ENCODE data around the gene SLC31A1. TPM values are rescaled to one million over a fixed set of nuclear protein-coding genes. Genes with fewer than 3 reads are reported as not detected.

Gene SLC31A1
- total RNA-seq, 5 donors from 2014 or later (not counting 1 experiment from before 2014, with no cell fraction given), result 2.7 to 7.1 (median 4.2) TPM

- no peak overlapping the region for H3K4me3 ChIP-seq (ENCODE audit: control insufficient read depth in 1 of 2, extremely low read depth in 1 of 2, low read length in 1 of 2)
- H3K27me3 ChIP-seq (replicated peaks in 1 of 2; ENCODE audit: control insufficient read depth in 2 of 2, extremely low read depth in 1 of 2, insufficient read depth in 2 of 2, low read length in 1 of 2), result no peaks in the 10 kb centered on the region
- H3K27ac ChIP-seq (ENCODE audit: low read length), result no peak overlapping the region
- peaks cover 4 to 10% of the 10 kb centered on the region in 2 experiments for H3K4me1 ChIP-seq (ENCODE audit: control insufficient read depth in 1 of 2, extremely low read depth in 1 of 2, insufficient read depth in 2 of 2, low read length in 2 of 2)
- 83% methylated on average over 2 of the region's 4 CpGs for WGBS (ENCODE audit: insufficient coverage)
- no peaks in the 10 kb centered on the region for H3K9me3 ChIP-seq
- no peaks in the 10 kb centered on the region for H3K9me3 Mint-ChIP-seq
- H3K4me1 Mint-ChIP-seq, result peaks cover 14 to 19% (median 18%) of the 10 kb centered on the region in 3 donors
- no peak overlapping the region for H3K4me3 Mint-ChIP-seq
- no peak for DNase-seq
- H3K36me3 ChIP-seq (ENCODE audit: control insufficient read depth in 2 of 2, extremely low read depth in 1 of 2, insufficient read depth in 1 of 2, low read length in 1 of 2), result no peaks in the 10 kb centered on the region
- ATAC-seq (replicated peaks in 1 of 4), result no peak
- POLR2A ChIA-PET, result interaction anchor here in 1 of 2 donors (0.7 kb wide), 1 partner anchor 345 kb away, joined by 3 read pairs; no protein-coding TSS in a partner anchor
- H3K27ac Mint-ChIP-seq, result no peak overlapping the region
- no peaks in the 10 kb centered on the region for H3K36me3 Mint-ChIP-seq
- CTCF ChIA-PET, result no interaction called here
- H3K27me3 Mint-ChIP-seq, result no peaks in the 10 kb centered on the region
Observed at GRCh38 chr9:113237026-113237425, 15.7 kb downstream of the SLC31A1 start.

GRCh38 chr9:113238202-113238858 is 17.0 kb downstream of the SLC31A1 start:
- H3K9me3 ChIP-seq, result no peaks in the 10 kb centered on the region
- H3K4me1 Mint-ChIP-seq, result peaks cover 5 to 7% (median 6%) of the 10 kb centered on the region in 3 donors
- ChIA-PET CTCF (no interaction called here), POLR2A (no interaction called here)
- H3K4me3 ChIP-seq (ENCODE audit: control insufficient read depth in 1 of 2, extremely low read depth in 1 of 2, low read length in 1 of 2), result no peak overlapping the region
- no peaks in the 10 kb centered on the region for H3K27me3 Mint-ChIP-seq
- no peaks in the 10 kb centered on the region for H3K27me3 ChIP-seq (replicated peaks in 1 of 2; ENCODE audit: control insufficient read depth in 2 of 2, extremely low read depth in 1 of 2, insufficient read depth in 2 of 2, low read length in 1 of 2)
- no peak for ATAC-seq (replicated peaks in 1 of 4)
- H3K4me3 Mint-ChIP-seq, result no peak overlapping the region
- H3K36me3 Mint-ChIP-seq, result no peaks in the 10 kb centered on the region
- WGBS (ENCODE audit: insufficient coverage), result 86% methylated on average over 4 of the region's 10 CpGs
- peaks cover 0 to 2% of the 10 kb centered on the region in 2 experiments for H3K4me1 ChIP-seq (ENCODE audit: control insufficient read depth in 1 of 2, extremely low read depth in 1 of 2, insufficient read depth in 2 of 2, low read length in 2 of 2)
- no peak for DNase-seq
- H3K9me3 Mint-ChIP-seq, result no peaks in the 10 kb centered on the region
- no peak overlapping the region for H3K27ac ChIP-seq (ENCODE audit: low read length)
- H3K27ac Mint-ChIP-seq, result no peak overlapping the region
- H3K36me3 ChIP-seq (ENCODE audit: control insufficient read depth in 2 of 2, extremely low read depth in 1 of 2, insufficient read depth in 1 of 2, low read length in 1 of 2), result no peaks in the 10 kb centered on the region

DNA sequence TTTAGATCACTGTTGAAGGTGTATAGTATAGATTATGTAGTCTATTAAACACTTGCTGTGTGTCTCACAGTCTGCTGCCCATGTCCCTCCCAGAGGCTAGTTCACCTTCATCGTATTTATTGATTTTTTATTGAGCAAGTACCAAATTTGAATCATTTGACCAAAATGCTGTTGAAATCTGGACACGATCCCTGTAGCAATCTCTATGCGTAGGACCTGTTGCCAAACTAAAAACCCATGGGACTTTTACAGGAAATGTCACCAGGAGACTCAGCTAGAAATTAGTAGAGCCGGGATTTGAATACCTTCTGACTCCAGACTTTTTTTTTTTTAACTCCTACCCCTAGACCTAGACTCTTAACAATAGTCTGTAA is 17.5 kb downstream of the SLC31A1 start:
- H3K9me3 Mint-ChIP-seq, result no peaks in the 10 kb centered on the region
- H3K27me3 ChIP-seq (replicated peaks in 1 of 2; ENCODE audit: control insufficient read depth in 2 of 2, extremely low read depth in 1 of 2, insufficient read depth in 2 of 2, low read length in 1 of 2), result no peaks in the 10 kb centered on the region
- ChIA-PET CTCF (no interaction called here), POLR2A (interaction anchor here in 1 of 2 donors (0.7 kb wide), 2 partner anchors 14 to 119 kb away, joined by 3 to 5 read pairs; no protein-coding TSS in a partner anchor)
- no peak overlapping the region for H3K27ac Mint-ChIP-seq
- no peak overlapping the region for H3K4me3 Mint-ChIP-seq
- 93% methylated on average over 2 of the region's 4 CpGs for WGBS (ENCODE audit: insufficient coverage)
- H3K4me3 ChIP-seq (ENCODE audit: control insufficient read depth in 1 of 2, extremely low read depth in 1 of 2, low read length in 1 of 2), result no peak overlapping the region
- H3K9me3 ChIP-seq, result no peaks in the 10 kb centered on the region
- no peaks in the 10 kb centered on the region for H3K4me1 ChIP-seq (ENCODE audit: control insufficient read depth in 1 of 2, extremely low read depth in 1 of 2, insufficient read depth in 2 of 2, low read length in 2 of 2)
- H3K36me3 Mint-ChIP-seq, result no peaks in the 10 kb centered on the region
- H3K4me1 Mint-ChIP-seq, result peaks cover 0 to 2% (median 1%) of the 10 kb centered on the region in 3 donors
- H3K27ac ChIP-seq (ENCODE audit: low read length), result no peak overlapping the region
- ATAC-seq (replicated peaks in 1 of 4) (no peak), DNase-seq (no peak)
- H3K27me3 Mint-ChIP-seq, result no peaks in the 10 kb centered on the region
- H3K36me3 ChIP-seq (ENCODE audit: control insufficient read depth in 2 of 2, extremely low read depth in 1 of 2, insufficient read depth in 1 of 2, low read length in 1 of 2), result no peaks in the 10 kb centered on the region

DNA sequence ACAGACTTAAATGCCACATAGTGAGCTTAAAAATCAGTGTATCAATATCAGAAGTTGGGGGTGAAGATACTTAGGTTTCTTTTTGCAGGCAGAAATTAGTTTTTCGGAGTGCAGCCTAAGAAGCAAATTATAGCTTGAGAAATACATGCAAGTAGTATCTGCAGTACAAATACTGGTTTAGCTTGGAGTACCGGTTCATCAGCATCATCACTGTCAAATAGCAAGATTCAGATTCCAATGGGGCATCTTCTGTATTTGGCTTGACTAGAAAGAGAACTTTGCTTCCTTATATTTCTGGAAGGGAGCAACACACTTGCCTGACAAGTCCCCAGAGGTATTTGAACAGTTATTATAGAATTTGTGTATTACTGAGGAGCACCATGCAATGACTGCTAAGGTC is 19.8 kb downstream of the SLC31A1 start:
- Histone ChIP-seq H3K9me3 (no peaks in the 10 kb centered on the region), H3K4me1 (ENCODE audit: control insufficient read depth in 1 of 2, extremely low read depth in 1 of 2, insufficient read depth in 2 of 2, low read length in 2 of 2) (no peaks in the 10 kb centered on the region), H3K27ac (ENCODE audit: low read length) (no peak overlapping the region), H3K36me3 (ENCODE audit: control insufficient read depth in 2 of 2, extremely low read depth in 1 of 2, insufficient read depth in 1 of 2, low read length in 1 of 2) (no peaks in the 10 kb centered on the region), H3K4me3 (ENCODE audit: control insufficient read depth in 1 of 2, extremely low read depth in 1 of 2, low read length in 1 of 2) (no peak overlapping the region), H3K27me3 (replicated peaks in 1 of 2; ENCODE audit: control insufficient read depth in 2 of 2, extremely low read depth in 1 of 2, insufficient read depth in 2 of 2, low read length in 1 of 2) (no peaks in the 10 kb centered on the region)
- H3K36me3 Mint-ChIP-seq, result no peaks in the 10 kb centered on the region
- WGBS (ENCODE audit: insufficient coverage), result no CpG with 5 or more reads among the region's 2 CpGs
- ChIA-PET POLR2A (no interaction called here), CTCF (no interaction called here)
- no peaks in the 10 kb centered on the region for H3K9me3 Mint-ChIP-seq
- no peaks in the 10 kb centered on the region for H3K4me1 Mint-ChIP-seq
- ATAC-seq (replicated peaks in 1 of 4), result no peak
- H3K27ac Mint-ChIP-seq, result no peak overlapping the region
- H3K4me3 Mint-ChIP-seq, result no peak overlapping the region
- DNase-seq, result no peak
- H3K27me3 Mint-ChIP-seq, result no peaks in the 10 kb centered on the region

DNA sequence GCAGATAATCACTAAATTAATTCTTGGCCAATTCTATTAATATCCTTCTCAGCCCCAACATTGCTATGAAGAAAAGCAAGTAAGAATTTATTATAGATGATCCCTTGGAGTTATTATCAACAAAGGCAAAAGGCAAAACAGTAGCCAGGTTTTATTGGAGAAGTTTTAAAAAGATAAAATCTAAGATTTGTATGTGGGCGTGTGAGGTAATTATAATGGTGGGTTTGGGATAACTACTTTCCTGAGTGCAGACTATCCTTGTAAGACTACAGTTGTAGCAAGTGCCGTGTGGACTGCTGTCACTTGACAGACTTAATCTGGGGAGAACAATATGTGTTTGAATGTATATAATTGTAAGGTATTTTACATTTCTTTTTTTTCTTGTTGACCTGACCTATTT is 23.2 kb downstream of the SLC31A1 start:
- CTCF ChIA-PET, result interaction anchor here in 1 of 2 donors (0.7 kb wide), 1 partner anchor 63 kb away, joined by 5 read pairs; no protein-coding TSS in a partner anchor
- H3K27ac Mint-ChIP-seq, result no peak overlapping the region
- ATAC-seq (replicated peaks in 1 of 4) (no peak), DNase-seq (no peak)
- no peaks in the 10 kb centered on the region for H3K4me1 ChIP-seq (ENCODE audit: control insufficient read depth in 1 of 2, extremely low read depth in 1 of 2, insufficient read depth in 2 of 2, low read length in 2 of 2)
- no peak overlapping the region for H3K27ac ChIP-seq (ENCODE audit: low read length)
- no peak overlapping the region for H3K4me3 Mint-ChIP-seq
- H3K4me1 Mint-ChIP-seq, result no peaks in the 10 kb centered on the region
- H3K4me3 ChIP-seq (ENCODE audit: control insufficient read depth in 1 of 2, extremely low read depth in 1 of 2, low read length in 1 of 2), result no peak overlapping the region
- H3K36me3 ChIP-seq (ENCODE audit: control insufficient read depth in 2 of 2, extremely low read depth in 1 of 2, insufficient read depth in 1 of 2, low read length in 1 of 2), result no peaks in the 10 kb centered on the region
- H3K27me3 ChIP-seq (replicated peaks in 1 of 2; ENCODE audit: control insufficient read depth in 2 of 2, extremely low read depth in 1 of 2, insufficient read depth in 2 of 2, low read length in 1 of 2), result no peaks in the 10 kb centered on the region
- WGBS (ENCODE audit: insufficient coverage), result 100% methylated on average over 2 of the region's 2 CpGs
- H3K27me3 Mint-ChIP-seq, result no peaks in the 10 kb centered on the region
- H3K9me3 Mint-ChIP-seq, result no peaks in the 10 kb centered on the region
- peaks cover 4% of the 10 kb centered on the region for H3K36me3 Mint-ChIP-seq
- POLR2A ChIA-PET, result interaction anchor here in 1 of 2 donors (0.6 kb wide), 2 partner anchors 20 to 265 kb away, joined by 7 to 11 read pairs; no protein-coding TSS in a partner anchor
- no peaks in the 10 kb centered on the region for H3K9me3 ChIP-seq

GRCh38 chr9:113245894-113246293 is 24.6 kb downstream of the SLC31A1 start:
- H3K36me3 Mint-ChIP-seq, result peaks cover 4% of the 10 kb centered on the region
- H3K4me1 ChIP-seq (ENCODE audit: control insufficient read depth in 1 of 2, extremely low read depth in 1 of 2, insufficient read depth in 2 of 2, low read length in 2 of 2), result no peaks in the 10 kb centered on the region
- H3K27ac Mint-ChIP-seq, result no peak overlapping the region
- H3K27ac ChIP-seq (ENCODE audit: low read length), result no peak overlapping the region
- H3K9me3 Mint-ChIP-seq, result peaks cover 0 to 2% (median 0%) of the 10 kb centered on the region in 3 donors
- POLR2A ChIA-PET, result no interaction called here
- no peak overlapping the region for H3K4me3 ChIP-seq (ENCODE audit: control insufficient read depth in 1 of 2, extremely low read depth in 1 of 2, low read length in 1 of 2)
- DNase-seq (no peak), ATAC-seq (replicated peaks in 1 of 4) (no peak)
- CTCF ChIA-PET, result no interaction called here
- H3K36me3 ChIP-seq (ENCODE audit: control insufficient read depth in 2 of 2, extremely low read depth in 1 of 2, insufficient read depth in 1 of 2, low read length in 1 of 2), result no peaks in the 10 kb centered on the region
- no peaks in the 10 kb centered on the region for H3K9me3 ChIP-seq
- H3K27me3 Mint-ChIP-seq, result no peaks in the 10 kb centered on the region
- 96% methylated on average over 3 of the region's 4 CpGs for WGBS (ENCODE audit: insufficient coverage)
- no peaks in the 10 kb centered on the region for H3K27me3 ChIP-seq (replicated peaks in 1 of 2; ENCODE audit: control insufficient read depth in 2 of 2, extremely low read depth in 1 of 2, insufficient read depth in 2 of 2, low read length in 1 of 2)
- no peaks in the 10 kb centered on the region for H3K4me1 Mint-ChIP-seq
- no peak overlapping the region for H3K4me3 Mint-ChIP-seq
